H1 (cell line): Measurements from ENCODE around the gene IL20RB. TPM values are rescaled to one million over a fixed set of nuclear protein-coding genes. Genes with fewer than 3 reads are reported as not detected.

Source experiments
- CTCF ChIA-PET: fragments of 300-600 bp; sonication (Branson Sonifier 250); formaldehyde crosslinking; loops from one replicate; lab custom pipeline; 2021; ENCODE audit not compliant: partially characterized antibody; lab: Charles Lee
- POLR2A ChIA-PET: fragments of 300-600 bp; sonication (Branson Sonifier 250); formaldehyde crosslinking; loops from one replicate; lab custom pipeline; 2021; ENCODE audit warnings: inconsistent platforms; ENCODE audit not compliant: partially characterized antibody; lab: Charles Lee
- DNase-seq, 2 experiments: peaks; one replicate each; pipeline versions ENCODE4 v3.0.0 to v3.0.0-alpha.2; 2010 to 2022; ENCODE audit warnings: low spot score in 2 of 2, low read depth in 1 of 2, mixed read lengths in 1 of 2
- FAIRE-seq: peaks from 2 replicates; lab custom pipeline; 2011; peaks lifted over from hg19 to GRCh38; lab: Jason Lieb, UNC
- H2AFZ ChIP-seq: 2 replicates; pipeline ENCODE4 v1.8.1; 2012; ENCODE audit warnings: low read length, inconsistent platforms
- H2AK5ac ChIP-seq: 2 replicates; pipeline ENCODE4 v1.6.1; 2013; ENCODE audit warnings: low read depth, low read length
- H2BK120ac ChIP-seq: replicated peaks from 2 replicates; pipeline ENCODE3; 2013; ENCODE audit warnings: low read depth, low read length, inconsistent platforms
- H2BK12ac ChIP-seq: 2 replicates; pipeline ENCODE4 v1.6.1; 2013; ENCODE audit warnings: low read depth, low read length
- H2BK15ac ChIP-seq: 2 replicates; pipeline ENCODE4 v1.6.1; 2013; ENCODE audit warnings: low read length
- H2BK20ac ChIP-seq: 2 replicates; pipeline ENCODE4 v1.6.1; 2013; ENCODE audit warnings: low read length
- H2BK5ac ChIP-seq: 2 replicates; pipeline ENCODE4 v1.6.1; 2013; ENCODE audit warnings: low read depth, low read length
- H3K14ac ChIP-seq: 2 replicates; pipeline ENCODE4 v1.6.1; 2013; ENCODE audit warnings: inconsistent platforms; ENCODE audit not compliant: insufficient read length
- H3K18ac ChIP-seq: 2 replicates; pipeline ENCODE4 v1.6.1; 2013; ENCODE audit warnings: low read length; ENCODE audit errors: extremely low read depth
- H3K23ac ChIP-seq: 2 replicates; pipeline ENCODE4 v1.6.1; 2013; ENCODE audit warnings: inconsistent platforms; ENCODE audit not compliant: insufficient read length
- H3K23me2 ChIP-seq: 2 replicates; pipeline ENCODE4 v1.6.1; 2013; ENCODE audit warnings: low read depth, low read length
- H3K27ac ChIP-seq: 2 replicates; pipeline ENCODE4 v1.6.1; 2011; ENCODE audit warnings: low read depth, low read length, inconsistent platforms
- H3K27me3 ChIP-seq, 4 experiments: replicated peaks in 1 of 4; 1 replicate in 1 of 4; 2 replicates in 3 of 4; pipeline versions ENCODE4 v1.6.1 to v1.8.1; 2011 to 2013; ENCODE audit warnings: low read length in 3 of 4, mild to moderate bottlenecking in 3 of 4, inconsistent platforms in 2 of 4, mixed read lengths in 2 of 4, moderate library complexity in 1 of 4; ENCODE audit not compliant: control insufficient read depth in 3 of 4, insufficient read depth in 3 of 4; ENCODE audit errors: extremely low read depth in 1 of 4
- H3K36me3 ChIP-seq, 4 experiments: 2 replicates each; pipeline versions ENCODE4 v1.6.1 to v1.8.1; 2011 to 2013; ENCODE audit warnings: mild to moderate bottlenecking in 4 of 4, low read length in 3 of 4, moderate library complexity in 2 of 4, control low read depth in 1 of 4, inconsistent platforms in 1 of 4; ENCODE audit not compliant: insufficient read depth in 4 of 4, control insufficient read depth in 2 of 4
- H3K4ac ChIP-seq: replicated peaks from 2 replicates; pipeline ENCODE3; 2013; ENCODE audit warnings: low read length, low read depth, mixed read lengths, inconsistent platforms; ENCODE audit not compliant: insufficient read length
- H3K4me1 ChIP-seq, 4 experiments: replicated peaks in 1 of 4; 1 replicate in 1 of 4; 2 replicates in 3 of 4; pipeline versions ENCODE4 v1.6.1 to v1.8.1; 2011 to 2013; ENCODE audit warnings: low read length in 3 of 4, inconsistent platforms in 2 of 4, mixed read lengths in 1 of 4; ENCODE audit not compliant: insufficient read depth in 4 of 4, control insufficient read depth in 3 of 4
- H3K4me2 ChIP-seq, 2 experiments: 2 replicates each; pipeline versions ENCODE4 v1.6.1 to v1.8.1; 2011 to 2013; ENCODE audit warnings: low read depth in 2 of 2, low read length in 2 of 2, control low read depth in 1 of 2, inconsistent platforms in 1 of 2, mild to moderate bottlenecking in 1 of 2; ENCODE audit not compliant: insufficient read depth in 1 of 2
- H3K4me3 ChIP-seq, 4 experiments: fragments of 200-600, 300-600 bp in 1 of 4; sonication (generic), shearing (Covaris generic), sonication (Bioruptor Twin) in 1 of 4; 2 replicates each; pipeline versions ENCODE4 v1.5.1 to v1.8.1; 2011 to 2016; ENCODE audit warnings: low read length in 4 of 4, low read depth in 3 of 4, control low read depth in 2 of 4, inconsistent platforms in 2 of 4, mild to moderate bottlenecking in 2 of 4, mixed read lengths in 1 of 4, moderate library complexity in 1 of 4; ENCODE audit not compliant: insufficient read depth in 2 of 4; ENCODE audit errors: extremely low read depth in 1 of 4
- H3K56ac ChIP-seq: replicated peaks from 2 replicates; pipeline ENCODE3; 2013; ENCODE audit warnings: low read depth, mild to moderate bottlenecking, mixed read lengths, low read length, inconsistent platforms; ENCODE audit not compliant: insufficient read length
- H3K79me1 ChIP-seq: 2 replicates; pipeline ENCODE4 v1.6.1; 2013; ENCODE audit warnings: low read depth, low read length, control low read depth
- H3K79me2 ChIP-seq, 2 experiments: 2 replicates each; pipeline versions ENCODE4 v1.6.1 to v1.8.1; 2012 to 2013; ENCODE audit warnings: low read length in 2 of 2, mild to moderate bottlenecking in 2 of 2, inconsistent platforms in 1 of 2; ENCODE audit not compliant: insufficient read depth in 2 of 2, control insufficient read depth in 1 of 2
- H3K9ac ChIP-seq, 4 experiments: replicated peaks in 1 of 4; 1 replicate in 1 of 4; 2 replicates in 3 of 4; pipeline versions ENCODE4 v1.6.1 to v1.8.1; 2011 to 2013; ENCODE audit warnings: low read depth in 3 of 4, low read length in 3 of 4, control low read depth in 2 of 4, mild to moderate bottlenecking in 2 of 4, moderate library complexity in 2 of 4, inconsistent platforms in 1 of 4; ENCODE audit errors: extremely low read depth in 1 of 4
- H3K9me3 ChIP-seq, 2 experiments: 2 replicates each; pipeline versions ENCODE4 v1.6.1 to v1.8.1; 2012 to 2013; ENCODE audit warnings: mild to moderate bottlenecking in 2 of 2, moderate library complexity in 2 of 2, control low read depth in 1 of 2, inconsistent platforms in 1 of 2, low read depth in 1 of 2, low read length in 1 of 2, mixed read lengths in 1 of 2; ENCODE audit not compliant: insufficient read depth in 2 of 2
- H4K20me1 ChIP-seq, 2 experiments: replicated peaks in 1 of 2; 2 replicates each; pipeline versions ENCODE3 to v1.8.1; 2011 to 2013; ENCODE audit warnings: inconsistent platforms in 2 of 2, low read length in 2 of 2, mild to moderate bottlenecking in 1 of 2; ENCODE audit not compliant: insufficient read depth in 2 of 2, control insufficient read depth in 1 of 2
- H4K5ac ChIP-seq: 2 replicates; pipeline ENCODE4 v1.6.1; 2013; ENCODE audit warnings: low read length, low read depth, mixed read lengths, inconsistent platforms; ENCODE audit not compliant: insufficient read length
- H4K8ac ChIP-seq: 2 replicates; pipeline ENCODE4 v1.8.0; 2013; ENCODE audit warnings: mild to moderate bottlenecking, moderate library complexity, low read length, inconsistent platforms; ENCODE audit not compliant: insufficient read depth; ENCODE audit errors: extremely low read depth
- H4K91ac ChIP-seq: replicated peaks from 2 replicates; pipeline ENCODE3; 2013; ENCODE audit warnings: low read length, mixed read lengths, inconsistent platforms; ENCODE audit not compliant: insufficient read length
- CEBPB ChIP-seq: IDR thresholded peaks from 2 replicates; pipeline ENCODE4 v1.6.1; 2012; ENCODE audit warnings: low read depth, low read length
- CHD1 ChIP-seq: IDR thresholded peaks from 2 replicates; pipeline ENCODE4 v1.6.1; 2012; ENCODE audit warnings: low read depth, low read length, improper control_type of control experiment
- POU5F1 ChIP-seq: IDR thresholded peaks from 2 replicates; pipeline ENCODE4 v1.6.1; 2011; ENCODE audit warnings: low read depth, mild to moderate bottlenecking, low read length, moderate library complexity
- RFX5 ChIP-seq: IDR thresholded peaks from 2 replicates; pipeline ENCODE4 v1.6.1; 2011; ENCODE audit warnings: low read depth, low read length, improper control_type of control experiment, borderline replicate concordance
- SAP30 ChIP-seq: fragments of 300-600 bp; sonication (generic); IDR thresholded peaks from 2 replicates; pipeline ENCODE4 v1.7.1; 2012; ENCODE audit warnings: low read length, moderate library complexity, mild to moderate bottlenecking, inconsistent platforms; ENCODE audit not compliant: insufficient read depth, insufficient replicate concordance
- SP2 ChIP-seq: IDR thresholded peaks from 2 replicates; pipeline ENCODE4 v1.6.1; 2012; ENCODE audit warnings: mild to moderate bottlenecking, low read length, inconsistent platforms
- SRF ChIP-seq: IDR thresholded peaks from 2 replicates; pipeline ENCODE4 v1.6.1; 2011; ENCODE audit warnings: mild to moderate bottlenecking, low read depth, low read length, moderate library complexity
- TAF1 ChIP-seq: IDR thresholded peaks from 2 replicates; pipeline ENCODE4 v1.6.1; 2011; ENCODE audit warnings: mild to moderate bottlenecking, low read depth, low read length
- WGBS, 2 experiments: shearing (Covaris generic) in 1 of 2; methylation state at CpG; one replicate each; pipeline versions ENCODE4 v1.1.6 to v1.1.7; 2013 to 2015; ENCODE audit warnings: low lambda C conversion rate in 2 of 2, mixed read lengths in 2 of 2, inconsistent platforms in 1 of 2, low coverage in 1 of 2, missing lambda C conversion rate in 1 of 2; ENCODE audit not compliant: insufficient replicate concordance in 2 of 2, insufficient coverage in 1 of 2, insufficient read length in 1 of 2; ENCODE audit errors: extremely low coverage in 1 of 2, missing lambda C conversion rate in 1 of 2; 5-methylcytosine and 5-hydroxymethylcytosine counted together
- polyA plus RNA-seq, 7 experiments: library from polyadenylated mRNA; depleted of rRNA in 3 of 7; stranded (reverse) in 5 of 7; unstranded in 2 of 7; fragments of >200 nt in 5 of 7; fragments of 200-250 nt in 2 of 7; gene quantifications; 1 replicate in 5 of 7; 2 replicates in 1 of 7; 4 replicates in 1 of 7; pipeline versions ENCODE4 v1.2.1 to v1.2.3, GENCODE V29; 2011 to 2013; ENCODE audit warnings: missing spikeins in 2 of 7, mixed read lengths in 2 of 7
- total RNA-seq: library from RNA; stranded (reverse); fragmentation: NEBNext Ultra II Directional; extraction: Animal tissue kit (Norgen Biotek cat#: 25700); gene quantifications from 2 replicates; pipeline ENCODE4 v1.2.1, GENCODE V29; 2021

The IL20RB gene
- total and polyA plus RNA-seq, 2 of the 8 experiments (the other 6 are each of a cell fraction or from before 2014, with no cell fraction given): 1.6 to 1.8 TPM

GRCh38 chr3:136909187-136909586 lies 48.6 kb upstream of the IL20RB start:
- H3K79me2 ChIP-seq: peaks cover 3 to 98% of the 10 kb centered on the region in 2 experiments
- CTCF ChIA-PET: interaction anchor here (0.5 kb wide), 1 partner anchor 151 kb away, joined by 4 read pairs; no protein-coding TSS in a partner anchor
- POLR2A ChIA-PET: interaction anchor here (1.2 kb wide), 1 partner anchor 10 kb away, joined by 3 read pairs; no protein-coding TSS in a partner anchor

More at GRCh38 chr3:136909187-136909586, 48.6 kb upstream of the IL20RB start:
- Histone ChIP-seq H3K9me3 (no peaks in the 10 kb centered on the region), H3K56ac (no peak overlapping the region), H2BK12ac (no peak overlapping the region), H3K27me3 (no peaks in the 10 kb centered on the region), H4K8ac (no peak overlapping the region), H2BK120ac (no peak overlapping the region), H4K5ac (no peak overlapping the region), H2BK20ac (no peak overlapping the region), H3K4ac (no peak overlapping the region), H2AFZ (no peak overlapping the region), H2AK5ac (no peak overlapping the region), H4K20me1 (peaks cover 6 to 15% of the 10 kb centered on the region in 2 experiments), H3K23me2 (no peaks in the 10 kb centered on the region), H3K79me1 (peaks cover 9% of the 10 kb centered on the region), H3K4me1 (peaks cover 0 to 10% (median 4%) of the 10 kb centered on the region in 4 experiments; a peak in 5 of 7 replicates), H3K14ac (no peak overlapping the region), H2BK5ac (no peak overlapping the region), H3K27ac (no peak overlapping the region), H3K18ac (no peak overlapping the region), H3K36me3 (no peaks in the 10 kb centered on the region), H4K91ac (no peak overlapping the region), H2BK15ac (no peak overlapping the region), H3K9ac (no peak overlapping the region), H3K4me3 (no peak overlapping the region), H3K23ac (no peak overlapping the region), H3K4me2 (no peak overlapping the region)
- WGBS, 2 experiments: 87% methylated on average over 4 of the region's 4 CpGs; no CpG with 5 or more reads in 1 of the 2 experiments
- no peak for TF ChIP-seq SP2
- TF ChIP-seq POU5F1: no peak
- no peak for TF ChIP-seq TAF1
- TF ChIP-seq CHD1: no peak
- no peak for TF ChIP-seq SAP30
- no peak for TF ChIP-seq RFX5
- TF ChIP-seq SRF: no peak
- TF ChIP-seq CEBPB: no peak
- no peak for DNase-seq
- FAIRE-seq: no peak
